ENCODE results near the gene TACR1. TPM values are rescaled to one million over a fixed set of nuclear protein-coding genes. Genes with fewer than 3 reads are reported as not detected.

The TACR1 gene
- total and polyA plus RNA-seq, 2 donors (not counting 1 experiment from before 2014, with no cell fraction given), result 0.01 to 0.05 TPM

DNA sequence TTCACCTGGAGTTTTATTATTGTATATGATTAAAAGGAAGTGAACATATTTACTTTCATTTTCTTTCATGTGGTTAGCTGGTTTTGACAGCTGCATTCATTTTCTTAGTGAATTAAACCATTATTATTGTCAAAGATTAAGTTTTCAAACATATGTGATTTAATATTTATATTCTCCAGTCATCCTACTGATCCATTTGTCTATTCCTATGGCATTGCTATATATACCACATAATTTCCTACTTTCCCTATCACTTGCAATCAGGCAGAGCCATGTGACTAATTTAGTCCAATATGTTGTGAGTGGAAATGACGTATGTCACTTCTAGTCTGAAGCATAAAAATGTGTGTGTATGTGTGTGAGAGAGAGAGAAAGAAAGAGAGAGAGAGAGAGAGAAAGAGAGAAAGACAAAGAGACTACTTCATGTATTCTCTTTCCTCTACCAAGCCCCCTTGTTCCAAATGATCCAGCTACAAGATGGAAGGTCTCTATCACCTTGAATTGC is 12.0 kb upstream of the TACR1 start:
- TF ChIP-seq EZH2 (IDR thresholded peaks at IDR 0.05; ENCODE audit: borderline replicate concordance, insufficient read depth, low read depth, low read length, poor library complexity, severe bottlenecking) (no peak), CTCF (IDR thresholded peaks at IDR 0.05) (no peak)
- Mint-ChIP-seq H3K9me3 (ENCODE audit: insufficient read depth) (peaks cover 4% of the 10 kb centered on the region), H3K27ac (no peak overlapping the region), H3K4me1 (peaks cover 5% of the 10 kb centered on the region), H3K4me3 (no peak overlapping the region), H3K27me3 (peaks cover 17% of the 10 kb centered on the region)
- Histone ChIP-seq H3K9ac (ENCODE audit: low read length) (no peak overlapping the region), H3K4me1 (ENCODE audit: control insufficient read depth in 2 of 2, insufficient read depth in 2 of 2, low read length in 2 of 2) (no peaks in the 10 kb centered on the region), H2AFZ (ENCODE audit: insufficient read depth, low read depth, low read length, poor library complexity, severe bottlenecking) (no peak overlapping the region), H4K20me1 (ENCODE audit: control insufficient read depth, insufficient read depth, low read length, poor library complexity, severe bottlenecking) (no peaks in the 10 kb centered on the region), H3K9me3 (ENCODE audit: control extremely low read depth in 1 of 3, control insufficient read depth in 2 of 3, insufficient read depth in 1 of 3, low read length in 2 of 3) (peaks cover 0 to 1% (median 0%) of the 10 kb centered on the region in 3 donors), H3K4me2 (replicated peaks; ENCODE audit: low read depth, low read length, poor library complexity, severe bottlenecking) (no peak overlapping the region), H3K79me2 (ENCODE audit: control insufficient read depth, insufficient read depth, low read length) (no peaks in the 10 kb centered on the region), H3K36me3 (replicated peaks in 1 of 2; ENCODE audit: control extremely low read depth in 1 of 2, control insufficient read depth in 1 of 2, extremely low read depth in 1 of 2, insufficient read depth in 2 of 2, low read length in 1 of 2) (no peaks in the 10 kb centered on the region), H3K27ac (ENCODE audit: low read length in 2 of 2) (no peak overlapping the region), H3K4me3 (ENCODE audit: control extremely low read depth in 1 of 5, extremely low read depth in 1 of 5, insufficient read depth in 1 of 5, low read depth in 2 of 5, low read length in 4 of 5) (no peak overlapping the region), H3K27me3 (replicated peaks in 1 of 4; ENCODE audit: control extremely low read depth in 1 of 4, control insufficient read depth in 3 of 4, insufficient read depth in 4 of 4, low read length in 3 of 4) (no peaks in the 10 kb centered on the region)
- ChIA-PET POLR2A (no interaction called here), CTCF (no interaction called here)
- intact Hi-C loops (cut with micrococcal nuclease), result no loop called here
- no peak for ATAC-seq (ENCODE audit: low read depth)
- DNase-seq, result no peak
- no CpG with 5 or more reads among the region's 1 CpG for WGBS (ENCODE audit: insufficient coverage)

DNA sequence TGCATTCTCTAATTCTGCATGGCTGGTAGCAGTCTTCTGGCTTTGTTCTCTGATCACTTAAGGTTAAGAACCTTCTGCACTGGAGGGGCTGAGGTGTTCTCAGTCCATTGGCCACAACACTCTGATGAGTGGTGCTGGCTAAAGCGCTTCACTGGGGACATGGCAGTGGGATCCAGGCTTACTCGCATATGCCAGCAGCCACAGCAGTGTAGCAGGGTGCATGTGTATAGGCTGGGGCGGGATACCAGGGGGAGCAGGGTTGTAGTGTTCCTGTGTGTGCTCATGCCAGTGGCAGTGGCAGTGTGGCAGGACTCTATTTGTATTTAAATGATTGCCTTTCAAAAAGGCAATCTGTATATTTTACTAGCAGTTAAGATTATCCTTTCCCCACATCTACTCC is 11.1 kb upstream of the TACR1 start:
- Histone ChIP-seq H3K4me1 (ENCODE audit: control insufficient read depth in 2 of 2, insufficient read depth in 2 of 2, low read length in 2 of 2) (no peaks in the 10 kb centered on the region), H3K79me2 (ENCODE audit: control insufficient read depth, insufficient read depth, low read length) (no peaks in the 10 kb centered on the region), H3K27ac (ENCODE audit: low read length in 2 of 2) (no peak overlapping the region), H3K9ac (ENCODE audit: low read length) (no peak overlapping the region), H4K20me1 (ENCODE audit: control insufficient read depth, insufficient read depth, low read length, poor library complexity, severe bottlenecking) (no peaks in the 10 kb centered on the region), H2AFZ (ENCODE audit: insufficient read depth, low read depth, low read length, poor library complexity, severe bottlenecking) (no peak overlapping the region), H3K4me2 (replicated peaks; ENCODE audit: low read depth, low read length, poor library complexity, severe bottlenecking) (no peak overlapping the region), H3K4me3 (ENCODE audit: control extremely low read depth in 1 of 5, extremely low read depth in 1 of 5, insufficient read depth in 1 of 5, low read depth in 2 of 5, low read length in 4 of 5) (no peak overlapping the region), H3K27me3 (replicated peaks in 1 of 4; ENCODE audit: control extremely low read depth in 1 of 4, control insufficient read depth in 3 of 4, insufficient read depth in 4 of 4, low read length in 3 of 4) (no peaks in the 10 kb centered on the region), H3K9me3 (ENCODE audit: control extremely low read depth in 1 of 3, control insufficient read depth in 2 of 3, insufficient read depth in 1 of 3, low read length in 2 of 3) (peaks cover 0 to 1% (median 0%) of the 10 kb centered on the region in 3 donors), H3K36me3 (replicated peaks in 1 of 2; ENCODE audit: control extremely low read depth in 1 of 2, control insufficient read depth in 1 of 2, extremely low read depth in 1 of 2, insufficient read depth in 2 of 2, low read length in 1 of 2) (no peaks in the 10 kb centered on the region)
- ChIA-PET POLR2A (no interaction called here), CTCF (no interaction called here)
- DNase-seq (no peak), ATAC-seq (ENCODE audit: low read depth) (no peak)
- 95% methylated on average over 2 of the region's 3 CpGs for WGBS (ENCODE audit: insufficient coverage)
- Mint-ChIP-seq H3K27ac (no peak overlapping the region), H3K27me3 (peaks cover 17% of the 10 kb centered on the region), H3K9me3 (ENCODE audit: insufficient read depth) (peaks cover 4% of the 10 kb centered on the region), H3K4me3 (no peak overlapping the region), H3K4me1 (peaks cover 5% of the 10 kb centered on the region)
- intact Hi-C loops (cut with micrococcal nuclease), result no loop called here
- TF ChIP-seq EZH2 (IDR thresholded peaks at IDR 0.05; ENCODE audit: borderline replicate concordance, insufficient read depth, low read depth, low read length, poor library complexity, severe bottlenecking), result no peak
- TF ChIP-seq CTCF (IDR thresholded peaks at IDR 0.05), result no peak

All from B cell (primary cell).